D341Med (cell line): Measurements from ENCODE around the gene DLEU7.

Experiments used
- DNase-seq: peaks from one replicate; pipeline ENCODE4 v3.0.0; 2012; ENCODE audit warnings: low spot score

DLEU7 gene

DNA sequence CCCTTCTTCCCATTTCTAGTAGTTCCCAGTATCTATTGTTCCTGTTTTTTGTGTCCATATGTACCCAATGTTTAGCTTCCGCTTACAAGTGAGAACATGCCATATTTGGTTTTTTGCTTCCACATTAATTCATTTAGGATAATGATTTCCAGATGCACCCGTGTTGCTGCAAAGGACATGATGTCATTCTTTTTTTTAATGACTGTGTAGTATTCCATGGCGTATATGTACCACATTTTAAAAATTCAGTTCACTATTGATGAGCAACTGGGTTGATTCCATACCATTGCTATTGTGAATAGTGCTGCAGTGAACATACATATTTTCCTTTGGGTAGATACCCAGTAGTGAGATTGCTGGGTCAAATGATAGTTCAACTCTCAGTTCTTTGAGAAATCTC, 50.5 kb downstream of the DLEU7 start:
- DNase-seq = no peak

DNA sequence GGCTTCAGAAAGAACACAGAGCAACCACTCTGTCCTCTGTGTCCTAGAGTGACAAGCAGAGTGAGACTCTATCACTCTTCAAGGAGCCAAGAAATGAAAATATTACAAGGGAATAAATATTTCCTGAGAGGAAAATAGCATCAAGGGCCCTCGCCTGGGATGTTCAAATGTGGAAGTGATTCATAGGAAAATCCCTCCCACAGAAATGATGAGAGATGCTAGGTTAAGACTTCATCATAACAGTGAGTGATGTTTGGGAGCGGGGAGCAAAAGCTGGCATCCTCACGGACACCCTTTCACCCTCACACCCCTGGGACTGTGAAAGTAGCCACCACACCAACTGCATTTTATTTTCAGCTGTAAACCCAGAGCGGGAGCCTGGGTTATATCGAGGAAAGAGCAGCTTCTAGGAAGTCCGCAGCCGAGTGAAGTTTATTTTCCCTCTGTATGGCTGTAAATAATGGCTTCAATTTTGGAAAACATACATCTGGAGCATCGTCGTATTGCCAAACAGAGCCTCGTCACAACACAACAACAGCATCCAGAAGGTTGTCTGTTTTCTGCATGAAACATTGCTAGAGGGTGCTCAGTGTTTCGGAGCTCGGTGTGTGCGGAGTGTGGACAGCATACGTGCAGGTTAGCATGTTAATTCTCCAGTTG, 54.8 kb downstream of the DLEU7 start:
- no peak for DNase-seq

DNA sequence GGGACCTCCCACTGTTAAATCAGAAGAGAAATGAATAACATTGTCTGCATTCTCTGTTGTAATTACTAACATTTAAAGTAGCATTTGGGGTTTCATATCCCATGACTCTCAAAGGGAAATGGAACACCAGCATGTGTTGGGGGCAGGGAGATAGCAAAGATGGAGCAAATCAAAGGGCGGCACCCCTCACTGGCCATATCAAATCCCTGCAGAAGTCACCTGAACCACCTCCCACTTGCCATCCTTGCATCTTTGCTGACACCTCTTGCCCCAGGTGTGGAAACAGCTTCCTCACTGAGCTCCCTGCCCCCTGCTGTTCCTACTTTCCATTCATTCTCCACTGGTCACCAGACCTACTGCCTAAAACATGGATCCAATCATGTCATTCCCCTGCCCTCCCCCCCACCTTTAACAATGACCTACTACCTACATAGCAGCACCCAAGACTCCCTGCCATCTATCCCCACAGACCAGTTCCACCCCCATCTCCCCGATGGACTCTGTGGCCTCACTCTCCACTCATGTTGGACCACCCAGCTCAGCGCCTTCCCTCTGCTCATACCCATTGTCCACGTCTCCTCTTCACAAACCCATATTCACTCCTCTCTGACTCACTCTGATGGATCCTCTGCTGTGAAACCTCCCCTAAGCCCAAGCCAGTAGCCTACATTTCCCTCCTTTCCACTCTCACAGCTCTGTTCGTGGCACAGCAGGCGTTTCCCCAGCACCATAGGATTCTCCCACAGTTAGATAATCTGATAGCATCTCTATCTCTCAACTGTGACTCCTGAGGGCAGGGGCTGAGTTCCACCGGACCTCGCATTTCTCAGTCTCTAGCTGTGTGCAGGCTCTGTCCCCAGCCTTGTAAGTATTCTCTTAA, 55.9 kb downstream of the DLEU7 start:
- no peak for DNase-seq

DNA sequence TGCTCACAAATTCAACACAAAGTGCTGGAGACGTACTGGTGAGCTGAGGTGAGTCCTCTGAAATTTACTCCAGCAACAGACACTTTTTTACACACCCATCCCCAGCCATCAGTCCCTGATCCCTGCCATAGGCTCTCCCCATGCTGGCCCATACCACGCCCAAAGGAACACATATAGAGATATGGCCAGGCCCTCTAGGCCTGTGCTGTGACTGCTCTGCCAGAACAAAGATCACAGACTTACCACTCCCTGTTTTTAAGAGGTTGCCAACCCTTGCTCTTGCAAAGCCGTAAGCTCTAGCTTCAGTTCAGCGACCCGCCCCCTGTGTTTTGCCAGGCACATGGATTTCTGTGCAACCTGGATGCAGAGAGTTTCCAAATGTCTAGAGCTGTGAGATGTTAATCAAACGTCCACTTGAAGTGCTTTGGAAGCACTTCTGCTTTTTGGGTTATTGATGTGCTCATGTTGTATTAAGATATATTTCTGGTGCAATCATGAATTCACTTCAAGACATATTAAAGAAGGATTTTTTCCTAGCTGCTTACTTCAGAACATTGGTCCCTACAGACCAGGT, 59.7 kb downstream of the DLEU7 start:
- DNase-seq = no peak

DNA sequence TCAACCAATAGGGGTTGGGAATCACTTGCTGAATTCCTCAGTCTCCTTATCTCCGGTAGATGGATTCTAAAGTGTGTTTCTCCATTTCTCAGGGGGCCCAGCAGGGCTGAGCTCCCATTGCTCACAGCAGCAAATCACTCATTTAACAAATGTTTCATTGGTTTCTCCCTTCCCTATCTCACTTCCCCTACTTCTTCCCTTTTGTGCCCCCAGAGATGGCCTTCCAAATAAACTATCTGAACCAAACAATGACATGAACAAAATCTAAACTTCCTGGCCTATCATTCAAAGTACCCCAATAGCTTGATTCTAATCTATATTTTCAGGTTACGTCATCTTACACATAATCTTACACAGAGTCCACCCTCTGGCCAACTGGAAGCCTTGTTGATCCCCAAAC, 60.4 kb downstream of the DLEU7 start:
- DNase-seq = no peak

DNA sequence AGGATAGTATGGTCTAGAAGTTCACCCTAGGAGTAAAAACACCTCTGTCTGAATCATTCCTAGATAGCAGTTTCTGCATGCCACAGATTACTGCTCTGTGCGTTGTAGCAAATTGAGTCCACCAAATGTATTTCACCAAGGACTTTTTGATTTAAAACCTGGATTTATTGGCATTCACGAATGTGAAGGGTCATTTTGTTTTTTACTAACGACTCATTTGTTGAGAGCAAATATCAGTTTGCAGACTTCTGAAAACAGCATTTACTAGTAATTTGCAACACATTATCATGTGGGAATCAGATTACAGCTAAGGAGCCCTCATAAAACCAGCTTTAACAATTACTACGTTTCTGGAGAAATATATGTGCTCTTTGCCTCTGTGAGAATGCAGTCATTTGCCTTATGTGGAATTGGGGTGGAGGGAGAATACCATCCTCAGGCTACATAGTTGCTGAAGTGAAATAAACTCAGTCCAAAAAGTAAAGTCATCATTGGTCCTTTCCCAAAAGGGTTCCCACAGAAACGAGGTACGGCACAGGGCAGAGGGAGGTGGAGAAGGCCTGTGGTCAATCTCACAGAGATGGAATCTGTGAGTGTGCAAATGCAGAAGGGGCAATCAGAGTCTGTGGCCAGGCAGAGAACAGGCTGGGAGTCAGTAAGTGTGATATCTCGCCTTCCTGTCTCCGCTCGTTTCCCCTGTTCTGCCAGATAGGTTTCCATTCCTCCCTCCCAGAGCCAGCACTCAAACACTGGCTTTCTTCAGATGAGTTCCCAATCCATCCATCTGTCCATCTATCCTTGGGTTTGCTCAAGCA, 63.1 kb downstream of the DLEU7 start:
- no peak for DNase-seq

DNA sequence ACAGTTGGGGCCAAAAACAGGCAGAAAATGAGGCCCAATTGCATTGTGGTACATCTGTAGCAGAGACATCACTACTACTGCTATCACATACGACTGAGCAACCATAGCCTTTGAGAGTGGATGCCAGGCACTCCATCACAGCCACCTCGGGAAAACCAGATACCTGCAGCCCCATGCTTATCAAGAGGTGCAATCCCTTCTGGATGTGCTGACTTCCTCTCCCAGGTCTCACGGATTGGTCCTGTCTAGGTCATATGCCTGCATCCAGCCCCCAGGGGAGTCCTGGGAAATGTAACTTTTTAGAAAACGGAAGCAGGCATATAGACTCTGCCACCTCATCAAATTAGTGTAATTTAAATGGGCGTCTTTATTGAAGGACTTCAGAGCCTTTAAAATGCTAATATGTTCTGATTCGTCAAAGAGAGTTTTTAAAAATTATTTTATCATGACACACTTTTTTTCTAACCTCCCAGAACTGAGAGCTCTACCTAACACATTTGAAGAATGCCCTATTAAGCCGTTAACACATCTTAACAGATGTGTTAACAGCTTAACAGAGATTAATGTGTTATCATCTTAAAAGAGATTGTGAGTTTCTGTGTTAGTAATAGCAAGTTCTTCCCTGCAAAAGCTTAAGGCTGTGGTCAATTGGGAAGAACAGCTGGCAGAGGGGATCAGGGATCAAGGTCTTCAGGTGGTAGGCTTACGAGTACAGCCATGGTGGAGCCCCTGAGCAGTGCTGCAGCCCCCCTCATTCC, 63.9 kb downstream of the DLEU7 start:
- DNase-seq = peak; percentile 61
